Measurements from ENCODE around the gene NUP62. TPM values are rescaled to one million over a fixed set of nuclear protein-coding genes. Genes with fewer than 3 reads are reported as not detected.
A peak's percentile ranks its signal among the peaks of the same experiment; 100 is the strongest.

The NUP62 gene
- total RNA-seq, 2 experiments from 2014 or later, result 127 to 188 TPM

DNA sequence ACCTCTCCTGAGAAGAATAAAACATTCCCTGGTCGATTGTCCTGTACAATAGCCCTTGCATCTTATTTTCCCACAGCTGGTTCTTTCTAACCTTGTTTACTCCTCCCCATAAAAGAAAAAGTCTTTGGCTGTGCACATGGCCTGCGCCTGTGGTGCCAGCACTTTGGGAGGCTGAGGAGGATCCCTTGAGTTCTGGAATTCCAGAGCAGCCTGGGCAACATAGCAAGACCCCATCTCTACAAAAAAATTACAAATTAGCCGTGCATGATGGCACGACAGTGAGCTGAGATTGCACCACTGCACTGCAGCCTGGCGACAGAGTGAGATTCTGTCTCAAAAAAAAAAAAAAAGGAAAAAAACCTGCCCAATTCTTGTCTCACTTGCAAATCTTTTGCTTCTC, 7.2 kb upstream of the NUP62 start:
- H3K4me1 Mint-ChIP-seq, result peaks cover 25% of the 10 kb centered on the region
- H3K27me3 Mint-ChIP-seq, result no peaks in the 10 kb centered on the region
- intact Hi-C loops (cut with DNase I, micrococcal nuclease), result no loop called here
- H3K9me3 Mint-ChIP-seq (ENCODE audit: low read depth), result peaks cover 3% of the 10 kb centered on the region
- H3K36me3 Mint-ChIP-seq (ENCODE audit: low read depth), result peaks cover 11% of the 10 kb centered on the region
- ATAC-seq, result no peak
- ChIA-PET CTCF (interaction anchor here (0.6 to 2.1 kb wide), 3 partner anchors 26 to 80 kb away, joined by 3 to 8 read pairs (median 3); no protein-coding TSS in a partner anchor), POLR2A (no interaction called here)
- DNase-seq, result no peak
- no peak overlapping the region for H3K4me3 Mint-ChIP-seq
- H3K27ac Mint-ChIP-seq, result no peak overlapping the region

DNA sequence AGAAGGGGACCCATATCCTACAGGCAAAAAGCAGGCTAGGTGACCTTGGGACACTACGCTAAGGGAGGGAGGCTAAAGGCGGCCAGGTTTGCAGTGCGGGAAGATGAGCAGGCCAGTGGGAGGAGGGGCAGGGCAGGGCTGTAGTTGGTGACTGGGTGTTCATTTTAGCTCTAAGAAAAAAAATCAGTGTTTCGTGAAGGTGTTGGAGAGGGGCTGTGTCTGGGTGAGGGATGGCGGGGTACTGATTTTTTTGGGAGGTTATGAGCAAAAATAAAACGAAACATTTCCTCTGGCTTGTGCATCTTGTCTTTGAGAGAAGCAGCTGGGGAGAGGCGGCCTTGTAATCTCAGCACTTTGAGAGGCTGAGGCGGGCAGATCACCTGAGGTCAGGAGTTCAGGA, 4.3 kb upstream of the NUP62 start:
- ATAC-seq (no peak), DNase-seq (no peak)
- intact Hi-C loops (cut with DNase I, micrococcal nuclease), result no loop called here
- no peak overlapping the region for H3K4me3 Mint-ChIP-seq
- H3K9me3 Mint-ChIP-seq (ENCODE audit: low read depth), result peaks cover 6% of the 10 kb centered on the region
- H3K27ac Mint-ChIP-seq, result no peak overlapping the region
- ChIA-PET POLR2A (interaction anchor here (0.7 kb wide), 1 partner anchor 262 kb away, joined by 3 read pairs; no protein-coding TSS in a partner anchor), CTCF (interaction anchor here (0.6 kb wide), 1 partner anchor 14 kb away, joined by 4 read pairs; no protein-coding TSS in a partner anchor)
- H3K27me3 Mint-ChIP-seq, result no peaks in the 10 kb centered on the region
- H3K36me3 Mint-ChIP-seq (ENCODE audit: low read depth), result peaks cover 30% of the 10 kb centered on the region
- peaks cover 40% of the 10 kb centered on the region for H3K4me1 Mint-ChIP-seq

GRCh38 chr19:49932731-49933131, 3.4 kb upstream of the NUP62 start:
- Mint-ChIP-seq H3K36me3 (ENCODE audit: low read depth) (peaks cover 37% of the 10 kb centered on the region), H3K27ac (no peak overlapping the region), H3K4me3 (no peak overlapping the region), H3K4me1 (peaks cover 43% of the 10 kb centered on the region), H3K9me3 (ENCODE audit: low read depth) (peaks cover 6% of the 10 kb centered on the region), H3K27me3 (no peaks in the 10 kb centered on the region)
- no peak for ATAC-seq
- intact Hi-C loops (cut with DNase I, micrococcal nuclease), result no loop called here
- DNase-seq, result peak; percentile 59
- POLR2A ChIA-PET, result no interaction called here
- CTCF ChIA-PET, result interaction anchor here (0.7 kb wide), 1 partner anchor 53 kb away, joined by 4 read pairs; no protein-coding TSS in a partner anchor

GRCh38 chr19:49932041-49932451, 2.7 kb upstream of the NUP62 start:
- POLR2A ChIA-PET, result no interaction called here
- DNase-seq (no peak), ATAC-seq (no peak)
- H3K27ac Mint-ChIP-seq, result peak overlapping the region; percentile 20
- peaks cover 47% of the 10 kb centered on the region for H3K4me1 Mint-ChIP-seq
- no peak overlapping the region for H3K4me3 Mint-ChIP-seq
- H3K9me3 Mint-ChIP-seq (ENCODE audit: low read depth), result peaks cover 6% of the 10 kb centered on the region
- intact Hi-C loops (cut with DNase I, micrococcal nuclease), result no loop called here
- H3K36me3 Mint-ChIP-seq (ENCODE audit: low read depth), result peaks cover 44% of the 10 kb centered on the region
- H3K27me3 Mint-ChIP-seq, result no peaks in the 10 kb centered on the region
- CTCF ChIA-PET, result no interaction called here

- POLR2A ChIA-PET, result interaction anchor here (0.6 to 3.2 kb wide), 2 partner anchors 55 to 68 kb away, joined by 3 to 17 read pairs; partner anchors contain the start of genes AKT1S1 and TBC1D17
Observed at GRCh38 chr19:49931293-49932040, 2.2 kb upstream of the NUP62 start.

DNA sequence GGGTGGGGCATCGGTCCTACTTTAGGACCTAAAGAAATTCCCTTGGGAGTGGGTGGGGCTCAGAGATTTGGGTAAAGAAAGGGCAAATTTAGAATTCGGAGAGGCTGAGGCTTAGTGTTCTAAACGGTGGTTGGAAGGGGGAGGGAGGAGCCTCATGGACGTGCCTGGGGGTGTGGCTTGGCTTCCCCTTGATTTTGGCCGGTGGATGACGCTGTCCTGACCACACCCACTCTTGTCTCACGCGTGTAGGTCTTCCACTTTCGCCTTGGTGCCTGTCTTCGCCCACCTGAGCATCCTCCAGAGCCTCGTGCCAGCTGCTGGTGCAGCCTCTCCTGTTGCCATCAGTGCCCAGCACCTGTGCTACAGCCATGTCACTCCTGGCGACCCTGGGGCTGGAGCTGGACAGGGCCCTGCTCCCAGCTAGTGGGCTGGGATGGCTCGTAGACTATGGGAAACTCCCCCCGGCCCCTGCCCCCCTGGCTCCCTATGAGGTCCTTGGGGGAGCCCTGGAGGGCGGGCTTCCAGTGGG, 1.2 kb upstream of the NUP62 start:
- Mint-ChIP-seq H3K9me3 (ENCODE audit: low read depth) (peaks cover 6% of the 10 kb centered on the region), H3K36me3 (ENCODE audit: low read depth) (peaks cover 51% of the 10 kb centered on the region), H3K4me3 (peak overlapping the region; percentile 96), H3K4me1 (peaks cover 55% of the 10 kb centered on the region), H3K27me3 (no peaks in the 10 kb centered on the region), H3K27ac (peak overlapping the region; percentile 98)
- no peak for ATAC-seq
- peak; percentile 36 for DNase-seq
- intact Hi-C loops (cut with DNase I, micrococcal nuclease), result loop anchor here in 1 of 2 experiments (1.0 kb wide), 1 partner anchor 40 kb away; no protein-coding TSS in a partner anchor
- POLR2A ChIA-PET, result interaction anchor here (0.6 to 3.5 kb wide), 7 partner anchors 19 to 67 kb away, joined by 3 to 17 read pairs (median 12); partner anchors contain the start of genes AKT1S1, IL4I1 and TBC1D17
- CTCF ChIA-PET, result interaction anchor here (1.8 kb wide), 1 partner anchor 54 kb away, joined by 4 read pairs; no protein-coding TSS in a partner anchor

More at GRCh38 chr19:49931293-49932040, 2.2 kb upstream of the NUP62 start:
- DNase-seq (no peak), ATAC-seq (no peak)
- H3K27me3 Mint-ChIP-seq, result no peaks in the 10 kb centered on the region
- peaks cover 51% of the 10 kb centered on the region for H3K4me1 Mint-ChIP-seq
- intact Hi-C loops (cut with DNase I, micrococcal nuclease), result no loop called here
- peaks cover 47% of the 10 kb centered on the region for H3K36me3 Mint-ChIP-seq (ENCODE audit: low read depth)
- CTCF ChIA-PET, result no interaction called here
- H3K9me3 Mint-ChIP-seq (ENCODE audit: low read depth), result peaks cover 6% of the 10 kb centered on the region
- H3K27ac Mint-ChIP-seq, result no peak overlapping the region
- no peak overlapping the region for H3K4me3 Mint-ChIP-seq

- ChIA-PET POLR2A (interaction anchor here (0.6 to 3.5 kb wide), 13 partner anchors 18 to 227 kb away, joined by 3 to 17 read pairs (median 5); partner anchors contain the start of genes AKT1S1, IL4I1, PNKP and PTOV1), CTCF (interaction anchor here (0.7 to 1.8 kb wide), 6 partner anchors 25 to 111 kb away, joined by 3 to 4 read pairs (median 3); partner anchors contain the start of gene MED25)
- intact Hi-C loops (cut with DNase I, micrococcal nuclease), result loop anchor here (1.0 to 5.0 kb wide), 17 partner anchors 33 to 845 kb away; partner anchors contain the start of genes AKT1S1 (in 2 of the 2), TBC1D17 (in 2 of the 2), VRK3 (in 2 of the 2) and NR1H2 (in 1 of the 2)
- ATAC-seq (peak; percentile 91), DNase-seq (peak; percentile 97)
- Mint-ChIP-seq H3K36me3 (ENCODE audit: low read depth) (peaks cover 55% of the 10 kb centered on the region), H3K4me1 (peaks cover 59% of the 10 kb centered on the region), H3K27ac (peak overlapping the region; percentile 98), H3K9me3 (ENCODE audit: low read depth) (peaks cover 6% of the 10 kb centered on the region), H3K4me3 (peak overlapping the region; percentile 96), H3K27me3 (no peaks in the 10 kb centered on the region)
Observed at GRCh38 chr19:49929611-49930482, 543 bp upstream of the NUP62 start.

DNA sequence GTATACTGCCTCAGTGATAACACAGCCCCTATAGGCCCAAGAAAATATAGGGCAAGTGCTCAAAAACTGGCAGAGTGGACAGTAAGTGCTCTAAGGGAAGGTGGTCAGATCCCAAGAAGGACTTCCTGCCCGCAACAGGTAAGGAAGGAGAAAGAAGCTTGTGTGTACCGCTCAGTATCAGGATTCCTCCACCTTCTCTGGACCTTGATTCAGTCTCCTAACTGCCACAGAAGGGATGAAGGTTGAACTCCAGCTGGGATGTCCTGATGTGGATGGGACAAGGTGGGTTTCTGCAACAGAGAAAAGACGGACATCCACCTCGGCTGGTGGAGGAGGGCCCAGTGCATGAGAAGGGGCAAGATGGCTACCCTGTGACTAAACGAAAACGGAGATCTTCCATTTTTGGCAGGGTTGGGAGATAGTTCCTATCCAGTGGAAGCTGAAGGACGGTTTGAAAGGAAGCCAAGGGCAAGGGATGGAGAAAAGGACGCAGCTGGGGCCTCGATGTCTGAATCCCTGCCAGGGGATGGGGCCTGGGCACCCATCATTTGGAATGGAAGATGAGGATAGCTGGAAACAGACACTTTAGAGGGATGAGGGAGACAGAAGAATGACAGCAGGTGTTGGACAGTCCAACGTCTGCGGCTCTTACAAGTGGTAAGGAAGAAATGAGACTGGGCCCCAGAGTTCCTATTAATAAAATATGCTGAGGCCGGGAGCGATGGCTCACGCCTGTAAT, 1.6 kb downstream of the NUP62 start:
- DNase-seq (no peak), ATAC-seq (no peak)
- Mint-ChIP-seq H3K4me3 (peak overlapping the region; percentile 96), H3K4me1 (peaks cover 61% of the 10 kb centered on the region), H3K36me3 (ENCODE audit: low read depth) (peaks cover 69% of the 10 kb centered on the region), H3K9me3 (ENCODE audit: low read depth) (peaks cover 6% of the 10 kb centered on the region), H3K27ac (peak overlapping the region; percentile 87), H3K27me3 (no peaks in the 10 kb centered on the region)
- ChIA-PET CTCF (interaction anchor here (0.8 to 1.3 kb wide), 2 partner anchors 16 to 35 kb away, joined by 3 to 6 read pairs; no protein-coding TSS in a partner anchor), POLR2A (interaction anchor here (0.6 to 3.5 kb wide), 4 partner anchors 9 to 31 kb away, joined by 3 to 16 read pairs (median 8); partner anchors contain the start of gene IL4I1)
- intact Hi-C loops (cut with DNase I, micrococcal nuclease), result loop anchor here (2.0 to 5.0 kb wide), 3 partner anchors 35 to 843 kb away; partner anchors contain the start of gene SNRNP70 (in 1 of the 2)

- Mint-ChIP-seq H3K27ac (no peak overlapping the region), H3K4me1 (peaks cover 63% of the 10 kb centered on the region), H3K27me3 (no peaks in the 10 kb centered on the region), H3K36me3 (ENCODE audit: low read depth) (peaks cover 69% of the 10 kb centered on the region), H3K4me3 (peak overlapping the region; percentile 17), H3K9me3 (ENCODE audit: low read depth) (peaks cover 3% of the 10 kb centered on the region)
- intact Hi-C loops (cut with DNase I, micrococcal nuclease), result loop anchor here in 1 of 2 experiments (5.0 kb wide), 1 partner anchor 34 kb away; no protein-coding TSS in a partner anchor
- no peak for DNase-seq
- ChIA-PET POLR2A (no interaction called here), CTCF (interaction anchor here (0.6 kb wide), 1 partner anchor 923 kb away, joined by 3 read pairs; no protein-coding TSS in a partner anchor)
- ATAC-seq, result no peak
Observed at GRCh38 chr19:49926515-49926914, 2.8 kb downstream of the NUP62 start.

GRCh38 chr19:49925486-49925885, 3.8 kb downstream of the NUP62 start:
- ATAC-seq, result no peak
- intact Hi-C loops (cut with DNase I, micrococcal nuclease), result loop anchor here in 1 of 2 experiments (5.0 kb wide), 1 partner anchor 33 kb away; no protein-coding TSS in a partner anchor
- DNase-seq, result no peak
- Mint-ChIP-seq H3K4me3 (peak overlapping the region; percentile 25), H3K4me1 (peaks cover 65% of the 10 kb centered on the region), H3K27me3 (no peaks in the 10 kb centered on the region), H3K9me3 (ENCODE audit: low read depth) (peaks cover 3% of the 10 kb centered on the region), H3K36me3 (ENCODE audit: low read depth) (peaks cover 64% of the 10 kb centered on the region), H3K27ac (no peak overlapping the region)
- ChIA-PET POLR2A (no interaction called here), CTCF (no interaction called here)
